ENCODE measurements around the gene TRIM63. TPM values are rescaled to one million over a fixed set of nuclear protein-coding genes. Genes with fewer than 3 reads are reported as not detected.

The TRIM63 gene
- total RNA-seq, 1 experiment from 2014 or later = not detected

GRCh38 chr1:26083208-26083607 lies 15.8 kb upstream of the TRIM63 start:
- H3K36me3 ChIP-seq (ENCODE audit: low read depth) = no peaks in the 10 kb centered on the region
- H3K27ac ChIP-seq = peak overlapping the region; percentile 38
- H3K4me1 ChIP-seq (replicated peaks; ENCODE audit: insufficient read depth) = peaks cover 47% of the 10 kb centered on the region
- no peaks in the 10 kb centered on the region for H4K20me1 ChIP-seq (ENCODE audit: insufficient read depth)
- H2AFZ ChIP-seq = 0 out of 2 replicates have a peak overlapping the region, but pooled peaks have one; percentile 53
- H3K9me3 ChIP-seq (ENCODE audit: insufficient read depth, low read depth) = no peaks in the 10 kb centered on the region
- H3K79me2 ChIP-seq (ENCODE audit: low read depth) = no peaks in the 10 kb centered on the region
- intact Hi-C loops (cut with micrococcal nuclease; ENCODE audit: unreplicated experiment) = no loop called here
- ChIA-PET POLR2A (ENCODE audit: unreplicated experiment) (interaction anchor here (0.6 kb wide), 1 partner anchor 201 kb away, joined by 5 read pairs; no protein-coding TSS in a partner anchor), CTCF (no interaction called here)
- no peaks in the 10 kb centered on the region for H3K27me3 ChIP-seq (ENCODE audit: insufficient read depth, low read depth)
- 0 out of 2 replicates have a peak overlapping the region, but pooled peaks have one; percentile 10 for H3K4me3 ChIP-seq
- H3K4me2 ChIP-seq = peak overlapping the region; percentile 41
- TF ChIP-seq CTCF (conservative IDR thresholded peaks at IDR 0.05) (no peak), EZH2 (IDR thresholded peaks at IDR 0.05; ENCODE audit: low read depth) (no peak)
- peaks cover 16% of the 10 kb centered on the region; the same call in 1 of the 2 replicates for H3F3A ChIP-seq (ENCODE audit: insufficient read depth, low read depth)
- peak in 1 of 2 experiments; percentile 85 for DNase-seq
- H3K9me2 ChIP-seq (ENCODE audit: insufficient read depth) = no peaks in the 10 kb centered on the region
- BruUV-seq (replicated peaks) = no TSS peak

DNA sequence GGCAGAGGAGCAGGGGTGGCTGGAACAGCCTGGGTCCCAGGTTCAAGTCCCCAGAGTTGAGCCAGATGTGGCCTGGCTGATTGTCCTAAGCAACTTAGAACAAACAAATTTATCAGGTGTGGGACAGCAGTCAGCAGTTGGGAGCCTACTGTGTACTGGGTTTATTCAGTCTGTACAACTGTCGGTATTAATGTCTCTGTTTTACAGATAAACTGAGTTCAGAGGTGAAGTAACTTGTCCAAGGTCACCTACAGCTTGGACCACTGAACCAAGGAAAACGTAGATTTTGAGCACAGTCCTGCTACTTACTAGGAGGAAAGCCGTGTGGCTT lies 14.6 kb upstream of the TRIM63 start:
- Histone ChIP-seq H3F3A (ENCODE audit: insufficient read depth, low read depth) (peaks cover 19% of the 10 kb centered on the region; the same call in 1 of the 2 replicates), H3K27ac (no peak overlapping the region), H3K9me3 (ENCODE audit: insufficient read depth, low read depth) (no peaks in the 10 kb centered on the region), H3K4me1 (replicated peaks; ENCODE audit: insufficient read depth) (peaks cover 54% of the 10 kb centered on the region), H3K4me3 (no peak overlapping the region), H3K4me2 (no peak overlapping the region), H3K9me2 (ENCODE audit: insufficient read depth) (no peaks in the 10 kb centered on the region), H4K20me1 (ENCODE audit: insufficient read depth) (no peaks in the 10 kb centered on the region), H3K36me3 (ENCODE audit: low read depth) (no peaks in the 10 kb centered on the region), H3K79me2 (ENCODE audit: low read depth) (no peaks in the 10 kb centered on the region), H2AFZ (no peak overlapping the region), H3K27me3 (ENCODE audit: insufficient read depth, low read depth) (no peaks in the 10 kb centered on the region)
- ChIA-PET CTCF (no interaction called here), POLR2A (ENCODE audit: unreplicated experiment) (no interaction called here)
- intact Hi-C loops (cut with micrococcal nuclease; ENCODE audit: unreplicated experiment) = no loop called here
- no TSS peak for BruUV-seq (replicated peaks)
- DNase-seq = no peak
- TF ChIP-seq CTCF (conservative IDR thresholded peaks at IDR 0.05) (no peak), EZH2 (IDR thresholded peaks at IDR 0.05; ENCODE audit: low read depth) (no peak)

- no peak for DNase-seq
- Histone ChIP-seq H3K4me1 (replicated peaks; ENCODE audit: insufficient read depth) (peaks cover 54% of the 10 kb centered on the region), H3K79me2 (ENCODE audit: low read depth) (no peaks in the 10 kb centered on the region), H3K4me2 (no peak overlapping the region), H3K27ac (no peak overlapping the region), H3K27me3 (ENCODE audit: insufficient read depth, low read depth) (no peaks in the 10 kb centered on the region), H3F3A (ENCODE audit: insufficient read depth, low read depth) (peaks cover 19% of the 10 kb centered on the region; the same call in 1 of the 2 replicates), H3K9me2 (ENCODE audit: insufficient read depth) (no peaks in the 10 kb centered on the region), H3K4me3 (no peak overlapping the region), H4K20me1 (ENCODE audit: insufficient read depth) (no peaks in the 10 kb centered on the region), H3K9me3 (ENCODE audit: insufficient read depth, low read depth) (no peaks in the 10 kb centered on the region), H3K36me3 (ENCODE audit: low read depth) (no peaks in the 10 kb centered on the region), H2AFZ (no peak overlapping the region)
- TF ChIP-seq EZH2 (IDR thresholded peaks at IDR 0.05; ENCODE audit: low read depth) = no peak
- TF ChIP-seq CTCF (conservative IDR thresholded peaks at IDR 0.05) = no peak
- intact Hi-C loops (cut with micrococcal nuclease; ENCODE audit: unreplicated experiment) = no loop called here
- no TSS peak for BruUV-seq (replicated peaks)
- POLR2A ChIA-PET (ENCODE audit: unreplicated experiment) = no interaction called here
- CTCF ChIA-PET = no interaction called here
Observed at GRCh38 chr1:26081267-26082019, 14.0 kb upstream of the TRIM63 start.

Measured in PC-9 (cell line).